IPS-18a (cell line): Measurements from ENCODE around the gene RIOK2.
"Not testable (repeated sequence)": the region's sequence is repeated elsewhere in the genome, so short reads cannot be mapped to it uniquely, and the experiment has no call there.

Source experiments
- H3K27ac ChIP-seq: one replicate; pipeline ENCODE4 v1.5.1; 2013; ENCODE audit warnings: low read length
- H3K27me3 ChIP-seq: one replicate; pipeline ENCODE4 v1.6.1; 2013; ENCODE audit warnings: mild to moderate bottlenecking, low read length; ENCODE audit not compliant: control insufficient read depth, insufficient read depth
- H3K36me3 ChIP-seq: one replicate; pipeline ENCODE4 v1.6.1; 2013; ENCODE audit warnings: low read depth, low read length; ENCODE audit not compliant: control insufficient read depth
- H3K4me1 ChIP-seq: one replicate; pipeline ENCODE4 v1.6.1; 2013; ENCODE audit warnings: low read depth, low read length; ENCODE audit not compliant: control insufficient read depth
- H3K4me3 ChIP-seq: one replicate; pipeline ENCODE4 v1.5.1; 2013; ENCODE audit warnings: low read length
- H3K9ac ChIP-seq: one replicate; pipeline ENCODE4 v1.6.1; 2013; ENCODE audit warnings: mild to moderate bottlenecking, low read length, moderate library complexity
- H3K9me3 ChIP-seq: one replicate; pipeline ENCODE4 v1.6.1; 2013; ENCODE audit warnings: low read depth, low read length; ENCODE audit not compliant: control insufficient read depth

Gene RIOK2

DNA sequence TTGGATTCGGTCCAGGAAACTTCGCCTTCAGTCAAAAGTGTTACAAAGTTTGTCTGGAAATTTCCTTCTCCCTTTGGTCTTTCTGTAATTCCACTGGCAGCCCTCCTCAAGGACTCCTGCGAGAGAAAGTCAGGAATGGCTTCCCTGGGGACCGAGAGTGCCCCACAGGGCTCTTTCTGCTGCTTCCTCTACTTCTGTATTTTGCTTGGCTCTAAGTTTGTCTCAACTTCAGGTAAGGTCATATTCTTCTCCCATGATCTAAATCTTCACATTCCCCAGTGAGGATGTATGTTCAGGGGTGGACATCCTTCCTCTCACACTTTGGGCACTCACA is 10.3 kb upstream of the RIOK2 start:
- Histone ChIP-seq H3K27ac (no peak overlapping the region), H3K27me3 (no peaks in the 10 kb centered on the region), H3K9ac (no peak overlapping the region), H3K9me3 (no peaks in the 10 kb centered on the region), H3K4me1 (no peaks in the 10 kb centered on the region), H3K36me3 (no peaks in the 10 kb centered on the region), H3K4me3 (no peak overlapping the region)

DNA sequence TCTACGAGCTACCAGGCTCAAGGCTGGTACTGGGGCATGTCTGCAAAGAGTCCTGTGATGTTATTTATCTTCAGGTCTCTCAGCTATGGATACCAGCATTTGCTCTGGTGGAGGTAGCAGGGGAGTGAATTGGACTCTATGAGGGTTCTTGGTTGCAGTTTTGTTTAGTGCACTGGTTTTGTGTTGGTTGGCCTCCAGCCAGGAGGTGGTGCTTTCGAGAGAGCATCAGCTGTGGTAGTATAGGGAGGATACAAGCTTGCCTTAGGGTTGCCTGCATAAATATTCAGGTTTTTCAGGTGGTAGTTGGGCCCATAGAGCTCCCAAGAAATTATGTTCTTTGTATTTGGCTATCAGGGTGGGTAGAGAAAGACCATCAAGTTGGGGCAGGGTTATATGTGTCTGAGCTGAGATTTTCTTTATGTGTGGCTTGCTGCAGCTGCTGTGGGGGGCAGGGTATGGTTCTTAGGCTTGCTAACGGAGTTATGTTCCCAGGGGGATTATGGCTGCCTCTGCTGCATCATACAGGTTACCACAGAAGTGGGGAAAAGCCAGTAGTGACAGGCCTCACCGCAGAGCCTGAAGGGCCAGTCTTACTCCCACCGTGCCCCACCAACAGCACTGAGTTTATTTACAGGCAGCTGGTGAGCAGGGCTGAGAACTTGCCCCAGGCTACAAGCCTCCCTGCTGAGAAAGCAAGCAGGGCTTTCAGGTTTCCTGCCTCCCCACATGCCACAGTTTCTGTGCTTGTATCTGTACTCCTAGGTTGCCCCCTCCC is 9.7 kb upstream of the RIOK2 start:
- Histone ChIP-seq H3K9ac (no peak overlapping the region), H3K27me3 (no peaks in the 10 kb centered on the region), H3K4me3 (no peak overlapping the region), H3K9me3 (no peaks in the 10 kb centered on the region), H3K4me1 (no peaks in the 10 kb centered on the region), H3K27ac (no peak overlapping the region), H3K36me3 (no peaks in the 10 kb centered on the region)

DNA sequence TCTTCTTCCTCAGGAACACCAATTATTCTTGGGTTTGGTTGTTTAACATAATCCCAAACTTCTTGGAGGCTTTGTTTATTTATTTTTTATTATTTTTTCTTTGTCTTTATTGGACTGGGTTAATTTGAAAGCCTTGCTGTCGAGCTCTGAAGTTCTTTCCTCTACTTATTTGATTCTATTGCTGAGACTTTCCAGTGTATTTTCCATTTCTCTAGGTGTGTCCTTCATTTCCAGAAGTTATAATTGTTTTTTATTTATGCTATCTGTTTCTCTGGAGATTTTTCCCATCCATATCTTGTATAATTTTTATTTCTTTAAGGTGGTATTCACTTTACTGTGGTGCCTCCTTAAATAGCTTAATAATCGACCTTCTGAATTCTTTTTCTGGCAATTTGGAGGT is 8.8 kb upstream of the RIOK2 start:
- H3K9me3 ChIP-seq, result no peaks in the 10 kb centered on the region
- no peak overlapping the region for H3K9ac ChIP-seq
- no peak overlapping the region for H3K27ac ChIP-seq

DNA sequence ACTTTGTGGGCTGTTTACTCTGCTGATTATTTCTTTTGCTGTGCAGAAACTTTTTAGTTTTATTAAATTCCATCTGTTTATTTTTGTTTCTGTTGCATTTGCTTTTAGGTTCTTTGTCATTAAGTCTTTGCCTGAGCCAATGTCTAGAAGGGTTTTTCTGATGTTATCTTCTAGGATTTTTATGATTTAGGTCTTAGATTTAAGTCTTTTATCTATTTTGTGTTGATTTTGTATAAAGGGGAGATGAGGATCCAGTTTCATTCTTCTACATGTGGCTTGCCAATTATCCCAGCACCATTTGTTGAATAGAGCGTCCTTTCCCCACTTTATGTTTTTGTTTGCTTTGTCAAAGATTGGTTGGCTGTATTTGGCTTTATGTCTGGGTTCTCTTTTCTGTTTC is 6.5 kb upstream of the RIOK2 start:
- H3K27me3 ChIP-seq, result not testable (repeated sequence)

More for the DNA sequence above, 8.8 kb upstream of the RIOK2 start:
- no peak overlapping the region for H3K4me3 ChIP-seq
- no peaks in the 10 kb centered on the region for H3K36me3 ChIP-seq
- no peaks in the 10 kb centered on the region for H3K27me3 ChIP-seq
- H3K4me1 ChIP-seq, result no peaks in the 10 kb centered on the region

DNA sequence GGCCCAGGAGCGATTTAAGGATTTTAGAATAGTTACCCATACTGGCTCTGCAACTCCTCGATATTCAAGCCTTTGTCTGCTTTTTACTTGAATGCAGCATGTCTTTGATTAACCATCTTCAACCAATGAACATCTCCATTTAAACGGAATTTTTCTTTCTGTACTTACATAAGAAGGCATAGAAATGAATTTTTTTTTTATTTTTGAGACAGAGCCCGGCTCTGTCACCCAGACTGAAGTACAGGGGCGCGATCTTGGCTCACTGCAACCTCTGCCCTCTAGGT is 825 bp upstream of the RIOK2 start:
- H3K9ac ChIP-seq, result no peak overlapping the region
- no peak overlapping the region for H3K27ac ChIP-seq
- peak overlapping the region; percentile 93 for H3K4me3 ChIP-seq

More for the DNA sequence above, 6.5 kb upstream of the RIOK2 start:
- not testable (repeated sequence) for H3K4me1 ChIP-seq, H3K36me3 ChIP-seq, H3K27ac ChIP-seq, H3K9me3 ChIP-seq, H3K9ac ChIP-seq, H3K4me3 ChIP-seq

DNA sequence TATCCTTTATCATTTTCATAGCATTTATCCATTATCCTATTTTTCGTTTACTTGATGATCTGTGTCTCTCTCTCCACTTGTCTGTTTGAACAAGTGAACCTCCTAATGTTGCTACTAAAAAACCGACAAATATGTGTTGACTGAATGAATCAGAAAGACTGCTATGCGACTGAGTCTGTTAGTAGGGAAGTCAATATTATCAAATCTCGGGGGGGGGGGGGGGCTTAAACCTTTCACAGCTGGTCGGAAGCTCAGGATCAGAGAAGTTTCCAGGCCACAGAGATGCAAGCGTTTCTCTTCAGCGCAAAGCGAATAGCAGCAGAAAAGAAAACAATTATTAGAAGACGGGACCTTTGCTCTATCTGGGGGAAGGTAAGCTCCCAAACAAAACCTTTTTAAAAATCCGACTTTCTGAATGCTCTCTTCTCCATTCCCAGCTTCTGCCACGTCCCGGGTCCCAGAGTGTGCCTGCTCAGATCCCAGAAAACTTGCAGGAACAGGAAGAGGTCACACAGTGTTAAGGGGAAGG is 412 bp downstream of the RIOK2 start:
- Histone ChIP-seq H3K4me1 (no peaks in the 10 kb centered on the region), H3K9ac (peak overlapping the region; percentile 89), H3K36me3 (peaks cover 15% of the 10 kb centered on the region), H3K27me3 (peaks cover 10% of the 10 kb centered on the region), H3K9me3 (peaks cover 9% of the 10 kb centered on the region), H3K27ac (peak overlapping the region; percentile 97), H3K4me3 (peak overlapping the region; percentile 93)

More for the DNA sequence above, 825 bp upstream of the RIOK2 start:
- H3K36me3 ChIP-seq, result peaks cover 4% of the 10 kb centered on the region
- peaks cover 9% of the 10 kb centered on the region for H3K9me3 ChIP-seq
- peaks cover 10% of the 10 kb centered on the region for H3K27me3 ChIP-seq
- no peaks in the 10 kb centered on the region for H3K4me1 ChIP-seq

DNA sequence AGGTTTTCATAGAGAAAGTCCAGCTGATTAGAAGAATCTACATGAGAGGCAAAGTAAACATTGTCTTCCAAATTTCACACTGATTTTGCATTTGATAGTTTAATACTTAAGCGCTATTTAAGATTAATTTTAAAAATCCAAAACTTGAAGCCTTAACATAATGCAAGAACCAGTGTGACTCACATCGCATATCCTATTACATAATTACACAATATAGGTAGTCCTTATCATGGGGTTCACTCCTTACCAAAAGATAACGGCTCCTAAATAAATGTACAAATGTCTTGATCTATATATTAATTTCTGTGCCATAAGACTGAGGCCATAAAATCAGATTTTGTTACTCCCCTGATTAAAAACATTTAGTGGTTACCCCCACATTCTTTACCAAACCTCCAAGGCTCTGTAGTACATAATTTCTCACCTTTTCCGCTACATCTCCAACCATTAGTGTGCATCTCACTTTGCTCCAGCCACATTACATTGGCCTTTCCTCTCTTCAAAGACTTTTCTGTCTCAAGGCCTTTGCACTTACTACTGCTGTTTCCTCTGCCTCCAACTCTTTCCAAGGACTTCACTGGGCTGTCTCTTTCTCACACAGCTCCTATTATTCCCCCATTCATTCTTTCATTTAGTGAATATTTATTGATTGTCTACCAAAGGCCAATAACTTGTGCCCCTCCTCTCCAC is 1.0 kb downstream of the RIOK2 start:
- no peaks in the 10 kb centered on the region for H3K4me1 ChIP-seq
- H3K4me3 ChIP-seq, result peak overlapping the region; percentile 93
- peaks cover 21% of the 10 kb centered on the region for H3K36me3 ChIP-seq
- peak overlapping the region; percentile 89 for H3K9ac ChIP-seq
- H3K27me3 ChIP-seq, result peaks cover 10% of the 10 kb centered on the region
- H3K27ac ChIP-seq, result no peak overlapping the region
- H3K9me3 ChIP-seq, result peaks cover 9% of the 10 kb centered on the region

DNA sequence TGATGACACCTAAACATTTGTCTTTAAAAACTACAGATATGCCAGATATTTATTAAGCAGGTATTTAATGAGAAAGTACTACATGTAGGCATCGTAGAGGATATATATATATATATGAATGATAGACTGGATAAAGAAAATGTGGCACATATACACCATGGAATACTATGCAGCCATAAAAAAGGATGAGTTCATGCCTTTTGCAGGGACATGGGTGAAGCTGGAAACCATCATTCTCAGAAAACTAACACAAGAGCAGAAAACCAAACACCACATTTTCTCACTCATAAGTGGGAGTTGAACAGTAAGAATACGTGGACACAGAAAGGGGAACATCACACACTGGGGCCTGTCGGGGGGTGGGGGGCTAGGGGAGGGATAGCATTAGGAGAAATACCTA is 3.6 kb downstream of the RIOK2 start:
- H3K9me3 ChIP-seq, H3K27me3 ChIP-seq, H3K27ac ChIP-seq, H3K4me1 ChIP-seq, H3K9ac ChIP-seq, H3K4me3 ChIP-seq: not testable (repeated sequence)
- peaks cover 41% of the 10 kb centered on the region for H3K36me3 ChIP-seq

DNA sequence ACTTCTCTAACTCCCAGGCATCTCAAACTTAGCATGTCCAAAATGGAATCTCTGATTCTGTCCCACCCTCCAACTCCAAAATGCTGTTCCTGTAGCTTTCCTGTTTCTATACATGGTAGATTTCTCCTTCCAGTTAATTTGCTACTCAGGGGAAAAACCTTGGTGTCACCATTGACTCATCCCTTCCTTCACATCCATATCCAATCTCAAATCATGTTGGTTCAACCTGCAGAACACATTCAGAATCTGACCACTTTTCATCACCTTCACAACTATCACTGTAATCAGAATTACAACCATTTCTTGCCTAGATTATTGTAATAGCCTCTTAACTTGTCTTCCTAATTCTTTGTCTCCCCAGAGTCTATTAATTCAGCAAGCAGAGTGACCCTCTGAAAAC is 10.8 kb downstream of the RIOK2 start:
- Histone ChIP-seq H3K4me3 (no peak overlapping the region), H3K27me3 (no peaks in the 10 kb centered on the region), H3K27ac (no peak overlapping the region), H3K9me3 (no peaks in the 10 kb centered on the region), H3K4me1 (no peaks in the 10 kb centered on the region), H3K36me3 (peaks cover 76% of the 10 kb centered on the region), H3K9ac (no peak overlapping the region)

DNA sequence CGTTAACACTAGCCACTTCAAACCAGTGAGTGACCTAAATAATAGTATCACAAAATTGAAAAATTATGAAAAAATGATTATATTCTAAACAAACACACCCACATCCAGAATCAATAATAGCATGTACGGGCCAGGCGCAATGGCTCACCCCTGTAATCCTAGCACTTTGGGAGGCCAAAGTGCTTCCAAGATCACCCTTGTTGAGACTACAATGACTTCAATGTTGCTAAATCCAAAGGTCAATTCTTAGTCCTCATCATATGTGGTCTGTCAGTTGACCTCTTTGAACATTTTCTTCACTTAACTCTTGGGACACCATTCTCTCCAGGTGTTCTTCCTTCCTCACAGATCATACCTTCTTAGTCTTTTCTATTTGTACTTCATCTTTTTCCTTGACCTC is 11.3 kb downstream of the RIOK2 start:
- H3K27me3 ChIP-seq, result no peaks in the 10 kb centered on the region
- H3K9ac ChIP-seq, result no peak overlapping the region
- no peak overlapping the region for H3K27ac ChIP-seq
- H3K4me3 ChIP-seq, result no peak overlapping the region
- peaks cover 76% of the 10 kb centered on the region for H3K36me3 ChIP-seq
- H3K9me3 ChIP-seq, result no peaks in the 10 kb centered on the region
- no peaks in the 10 kb centered on the region for H3K4me1 ChIP-seq

DNA sequence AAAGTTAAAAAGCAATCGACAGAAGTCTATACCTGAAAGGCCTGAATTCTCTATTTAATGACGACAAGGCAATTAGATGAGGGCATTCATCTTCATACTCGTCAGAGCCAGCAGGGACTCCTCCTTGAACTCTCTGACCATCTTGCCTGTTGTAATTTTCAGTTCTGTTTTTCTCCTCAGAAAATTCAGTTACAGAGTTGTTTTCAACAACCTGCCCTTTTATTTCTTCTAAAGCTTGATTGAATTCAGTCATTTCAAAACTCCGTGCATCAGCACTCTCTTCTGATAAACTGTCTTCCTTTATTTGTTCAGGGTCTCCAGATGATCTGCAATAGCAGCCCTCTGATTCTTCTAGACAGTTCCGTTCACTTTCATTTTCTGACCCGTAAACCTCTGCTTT is 15.6 kb downstream of the RIOK2 start:
- Histone ChIP-seq H3K9ac (no peak overlapping the region), H3K9me3 (no peaks in the 10 kb centered on the region), H3K4me1 (no peaks in the 10 kb centered on the region), H3K27ac (no peak overlapping the region), H3K4me3 (no peak overlapping the region), H3K27me3 (no peaks in the 10 kb centered on the region), H3K36me3 (peaks cover 62% of the 10 kb centered on the region)

DNA sequence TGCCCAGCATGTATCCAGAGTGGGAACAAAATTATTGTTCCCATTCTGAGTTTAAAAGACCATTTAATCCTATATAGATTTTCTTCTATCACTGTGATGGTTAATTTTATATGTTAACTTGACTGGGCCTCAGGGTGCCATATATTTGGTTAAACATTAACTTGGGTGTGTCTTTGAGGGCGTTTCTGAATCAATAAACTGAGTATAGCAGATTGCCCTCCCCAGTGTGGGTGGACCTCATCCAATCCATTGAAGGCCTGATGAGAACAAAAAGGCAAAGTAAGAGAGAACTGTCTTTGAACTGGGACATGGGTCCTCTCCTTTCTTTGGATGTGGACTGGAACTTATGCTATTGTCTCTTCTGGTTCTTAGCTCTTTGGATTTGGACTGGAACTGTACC is 17.3 kb downstream of the RIOK2 start:
- no peaks in the 10 kb centered on the region for H3K9me3 ChIP-seq
- no peak overlapping the region for H3K4me3 ChIP-seq
- no peaks in the 10 kb centered on the region for H3K4me1 ChIP-seq
- H3K36me3 ChIP-seq, result peaks cover 60% of the 10 kb centered on the region
- H3K27me3 ChIP-seq, result no peaks in the 10 kb centered on the region
- H3K27ac ChIP-seq, result no peak overlapping the region
- H3K9ac ChIP-seq, result no peak overlapping the region
